Measurements from ENCODE around the gene DLST. TPM values are rescaled to one million over a fixed set of nuclear protein-coding genes. Genes with fewer than 3 reads are reported as not detected.

DLST gene
- polyA plus RNA-seq, 3 donors: 6.7 to 76.5 (median 7.3) TPM

GRCh38 chr14:74912801-74913200 is 31.1 kb downstream of the DLST start:
- H3K4me1 Mint-ChIP-seq: peaks cover 1% of the 10 kb centered on the region
- H3K36me3 ChIP-seq (replicated peaks in 1 of 2; ENCODE audit: control insufficient read depth in 1 of 2, insufficient read depth in 2 of 2, low read length in 2 of 2): no peaks in the 10 kb centered on the region
- no peak overlapping the region for H3K4me3 Mint-ChIP-seq
- DNase-seq: no peak
- H3K36me3 Mint-ChIP-seq: no peaks in the 10 kb centered on the region
- no peak overlapping the region for H3K4me3 ChIP-seq (replicated peaks in 1 of 3; ENCODE audit: low read depth in 2 of 3, low read length in 3 of 3)
- intact Hi-C loops (cut with micrococcal nuclease): loop anchor here in 1 of 2 donors (5.0 kb wide), 1 partner anchor 174 kb away; no protein-coding TSS in a partner anchor
- no peak overlapping the region for H3K9ac ChIP-seq (ENCODE audit: insufficient read depth, low read length, poor library complexity, severe bottlenecking)
- H2AFZ ChIP-seq (ENCODE audit: insufficient read depth, low read depth, low read length, poor library complexity, severe bottlenecking): no peak overlapping the region
- TF ChIP-seq CTCF (IDR thresholded peaks at IDR 0.05): no peak
- no peaks in the 10 kb centered on the region for H3K4me1 ChIP-seq (ENCODE audit: control insufficient read depth in 1 of 2, insufficient read depth in 2 of 2, low read length in 2 of 2)
- no peak overlapping the region for H3K27ac Mint-ChIP-seq
- no peaks in the 10 kb centered on the region for H3K27me3 ChIP-seq (ENCODE audit: control insufficient read depth in 2 of 2, insufficient read depth in 2 of 2, low read length in 2 of 2)
- no peaks in the 10 kb centered on the region for H3K9me3 ChIP-seq (replicated peaks in 1 of 2; ENCODE audit: control insufficient read depth in 1 of 2, insufficient read depth in 1 of 2, low read length in 2 of 2)
- H4K20me1 ChIP-seq (ENCODE audit: insufficient read depth, low read length): no peaks in the 10 kb centered on the region
- H3K79me2 ChIP-seq (ENCODE audit: insufficient read depth, low read length): no peaks in the 10 kb centered on the region
- no peak overlapping the region for H3K27ac ChIP-seq (ENCODE audit: low read depth in 1 of 2, low read length in 2 of 2)
- H3K27me3 Mint-ChIP-seq (ENCODE audit: low read depth in 3 of 3): peaks cover 0 to 3% (median 2%) of the 10 kb centered on the region in 3 donors
- H3K9me3 Mint-ChIP-seq: no peaks in the 10 kb centered on the region
- no peak overlapping the region for H3K4me2 ChIP-seq (replicated peaks; ENCODE audit: extremely low read depth, low read length, poor library complexity, severe bottlenecking)
- WGBS (ENCODE audit: insufficient coverage): 94% methylated on average over 9 of the region's 10 CpGs

GRCh38 chr14:74913393-74913910 is 31.7 kb downstream of the DLST start:
- Histone ChIP-seq H3K36me3 (replicated peaks in 1 of 2; ENCODE audit: control insufficient read depth in 1 of 2, insufficient read depth in 2 of 2, low read length in 2 of 2) (no peaks in the 10 kb centered on the region), H2AFZ (ENCODE audit: insufficient read depth, low read depth, low read length, poor library complexity, severe bottlenecking) (no peak overlapping the region), H3K79me2 (ENCODE audit: insufficient read depth, low read length) (no peaks in the 10 kb centered on the region), H3K27ac (ENCODE audit: low read depth in 1 of 2, low read length in 2 of 2) (no peak overlapping the region), H3K9ac (ENCODE audit: insufficient read depth, low read length, poor library complexity, severe bottlenecking) (no peak overlapping the region), H3K27me3 (ENCODE audit: control insufficient read depth in 2 of 2, insufficient read depth in 2 of 2, low read length in 2 of 2) (no peaks in the 10 kb centered on the region), H3K9me3 (replicated peaks in 1 of 2; ENCODE audit: control insufficient read depth in 1 of 2, insufficient read depth in 1 of 2, low read length in 2 of 2) (no peaks in the 10 kb centered on the region), H3K4me3 (replicated peaks in 1 of 3; ENCODE audit: low read depth in 2 of 3, low read length in 3 of 3) (no peak overlapping the region), H3K4me2 (replicated peaks; ENCODE audit: extremely low read depth, low read length, poor library complexity, severe bottlenecking) (no peak overlapping the region), H3K4me1 (ENCODE audit: control insufficient read depth in 1 of 2, insufficient read depth in 2 of 2, low read length in 2 of 2) (no peaks in the 10 kb centered on the region), H4K20me1 (ENCODE audit: insufficient read depth, low read length) (no peaks in the 10 kb centered on the region)
- Mint-ChIP-seq H3K27ac (no peak overlapping the region), H3K9me3 (no peaks in the 10 kb centered on the region), H3K36me3 (no peaks in the 10 kb centered on the region), H3K27me3 (ENCODE audit: low read depth in 3 of 3) (peaks cover 0 to 3% (median 2%) of the 10 kb centered on the region in 3 donors), H3K4me3 (no peak overlapping the region), H3K4me1 (peaks cover 1% of the 10 kb centered on the region)
- WGBS (ENCODE audit: insufficient coverage): 51% methylated on average over 2 of the region's 5 CpGs
- intact Hi-C loops (cut with micrococcal nuclease): loop anchor here in 1 of 2 donors (5.0 kb wide), 1 partner anchor 174 kb away; no protein-coding TSS in a partner anchor
- DNase-seq: no peak
- no peak for TF ChIP-seq CTCF (IDR thresholded peaks at IDR 0.05)
